Smooth muscle cell (in vitro differentiated cells): Measurements from ENCODE around the gene DIAPH3. TPM values are rescaled to one million over a fixed set of nuclear protein-coding genes. Genes with fewer than 3 reads are reported as not detected.

Experiments used
- DNase-seq: peaks from one replicate; lab custom pipeline; 2025; ENCODE audit not compliant: unreplicated experiment; lab: John Stamatoyannopoulos, UW
- H2AFZ ChIP-seq: fragments of 200-600 bp; sonication (generic); 2 replicates; pipeline ENCODE4 v1.6.0; 2016; ENCODE audit warnings: antibody characterized with exemption, low read depth, mild to moderate bottlenecking
- H3F3A ChIP-seq: fragments of 200-600 bp; sonication (generic); 2 replicates; pipeline ENCODE4 v1.6.0; 2017; ENCODE audit warnings: antibody characterized with exemption, low read depth
- H3K27ac ChIP-seq: fragments of 200-600 bp; sonication (generic); 2 replicates; pipeline ENCODE4 v1.5.1; 2016; ENCODE audit warnings: low read depth, mild to moderate bottlenecking
- H3K27me3 ChIP-seq: fragments of 200-600 bp; sonication (generic); 2 replicates; pipeline ENCODE4 v1.6.1; 2016; ENCODE audit warnings: low read depth, mild to moderate bottlenecking
- H3K36me3 ChIP-seq: fragments of 200-600 bp; sonication (generic); 2 replicates; pipeline ENCODE4 v1.5.1; 2016; ENCODE audit warnings: low read depth
- H3K4me1 ChIP-seq: fragments of 200-600 bp; sonication (generic); 2 replicates; pipeline ENCODE4 v1.5.1; 2016; ENCODE audit warnings: low read depth
- H3K4me2 ChIP-seq: fragments of 200-600 bp; sonication (generic); 2 replicates; pipeline ENCODE4 v1.6.0; 2016; ENCODE audit warnings: mild to moderate bottlenecking
- H3K4me3 ChIP-seq: fragments of 200-600 bp; sonication (generic); 2 replicates; pipeline ENCODE4 v1.5.1; 2016; ENCODE audit warnings: mild to moderate bottlenecking
- H3K79me2 ChIP-seq: fragments of 200-600 bp; sonication (generic); 2 replicates; pipeline ENCODE4 v1.6.0; 2016; ENCODE audit warnings: low read depth, mild to moderate bottlenecking
- H3K9ac ChIP-seq: fragments of 200-600 bp; sonication (generic); 2 replicates; pipeline ENCODE4 v1.6.0; 2016; ENCODE audit warnings: low read depth
- H3K9me3 ChIP-seq: fragments of 200-600 bp; sonication (generic); replicated peaks from 2 replicates; pipeline ENCODE4 v1.5.1; 2016; ENCODE audit warnings: low read depth
- H4K20me1 ChIP-seq: fragments of 200-600 bp; sonication (generic); 2 replicates; pipeline ENCODE4 v1.6.0; 2016; ENCODE audit warnings: low read depth
- WGBS: methylation state at CpG from one replicate; pipeline ENCODE4 v1.1.7; 2016; ENCODE audit warnings: low lambda C conversion rate; 5-methylcytosine and 5-hydroxymethylcytosine counted together
- polyA plus RNA-seq: library from polyadenylated mRNA; unstranded; fragments of >200 nt; fragmentation: Nextera tagmentation; extraction: Ambion mirVana; gene quantifications from 2 replicates; pipeline ENCODE4 v1.2.1, GENCODE V29; 2016
- total RNA-seq: library from RNA; depleted of rRNA; stranded (reverse); fragments of >200 nt; gene quantifications from 2 replicates; pipeline ENCODE4 v1.2.3, GENCODE V29; 2014
- TF ChIP-seq, protein P1 (sequence below): fragments of 200-600 bp; sonication (generic); IDR thresholded peaks from 2 replicates; pipeline ENCODE4 v1.5.1; 2017; ENCODE audit warnings: borderline replicate concordance, mild to moderate bottlenecking, antibody characterized with exemption; ENCODE audit not compliant: insufficient read depth, poor library complexity, severe bottlenecking

Gene DIAPH3
- total and polyA plus RNA-seq, 2 experiments from 2014 or later, result 6.8 to 9.5 TPM

DNA sequence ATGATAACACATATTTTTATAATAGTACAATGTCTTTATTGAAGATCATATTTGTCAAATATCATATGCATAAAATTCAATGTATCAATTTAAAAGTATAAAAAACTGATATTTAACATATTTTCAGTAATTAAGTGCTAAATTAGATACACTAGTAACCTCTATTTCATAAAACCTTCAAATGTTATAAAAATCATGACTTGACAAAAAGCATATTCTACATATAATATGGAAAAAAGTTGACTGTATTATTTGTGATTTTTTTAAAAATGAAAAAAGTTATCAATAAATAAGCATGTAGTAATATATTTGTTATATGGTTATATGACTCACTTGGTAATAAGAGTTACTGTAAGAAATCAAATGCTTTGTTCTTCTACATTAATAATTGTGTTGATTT is 356.9 kb downstream of the DIAPH3 start:
- Histone ChIP-seq H3F3A (no peaks in the 10 kb centered on the region), H3K79me2 (no peaks in the 10 kb centered on the region), H2AFZ (no peak overlapping the region), H3K4me1 (no peaks in the 10 kb centered on the region), H3K36me3 (no peaks in the 10 kb centered on the region), H3K4me2 (no peak overlapping the region), H3K9me3 (no peaks in the 10 kb centered on the region), H3K9ac (no peak overlapping the region), H3K4me3 (no peak overlapping the region), H4K20me1 (no peaks in the 10 kb centered on the region), H3K27ac (no peak overlapping the region), H3K27me3 (no peaks in the 10 kb centered on the region)
- TF ChIP-seq, protein P1, sequence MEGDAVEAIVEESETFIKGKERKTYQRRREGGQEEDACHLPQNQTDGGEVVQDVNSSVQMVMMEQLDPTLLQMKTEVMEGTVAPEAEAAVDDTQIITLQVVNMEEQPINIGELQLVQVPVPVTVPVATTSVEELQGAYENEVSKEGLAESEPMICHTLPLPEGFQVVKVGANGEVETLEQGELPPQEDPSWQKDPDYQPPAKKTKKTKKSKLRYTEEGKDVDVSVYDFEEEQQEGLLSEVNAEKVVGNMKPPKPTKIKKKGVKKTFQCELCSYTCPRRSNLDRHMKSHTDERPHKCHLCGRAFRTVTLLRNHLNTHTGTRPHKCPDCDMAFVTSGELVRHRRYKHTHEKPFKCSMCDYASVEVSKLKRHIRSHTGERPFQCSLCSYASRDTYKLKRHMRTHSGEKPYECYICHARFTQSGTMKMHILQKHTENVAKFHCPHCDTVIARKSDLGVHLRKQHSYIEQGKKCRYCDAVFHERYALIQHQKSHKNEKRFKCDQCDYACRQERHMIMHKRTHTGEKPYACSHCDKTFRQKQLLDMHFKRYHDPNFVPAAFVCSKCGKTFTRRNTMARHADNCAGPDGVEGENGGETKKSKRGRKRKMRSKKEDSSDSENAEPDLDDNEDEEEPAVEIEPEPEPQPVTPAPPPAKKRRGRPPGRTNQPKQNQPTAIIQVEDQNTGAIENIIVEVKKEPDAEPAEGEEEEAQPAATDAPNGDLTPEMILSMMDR, result no peak
- no peak for DNase-seq

GRCh38 chr13:59801107-59801880 is 362.4 kb downstream of the DIAPH3 start:
- no peaks in the 10 kb centered on the region for H4K20me1 ChIP-seq
- TF ChIP-seq, protein P1, result no peak
- no peaks in the 10 kb centered on the region for H3K4me1 ChIP-seq
- H3F3A ChIP-seq, result no peaks in the 10 kb centered on the region
- H3K9me3 ChIP-seq, result no peaks in the 10 kb centered on the region
- no peak overlapping the region for H3K4me3 ChIP-seq
- no peak overlapping the region for H3K27ac ChIP-seq
- H3K9ac ChIP-seq, result no peak overlapping the region
- no peaks in the 10 kb centered on the region for H3K27me3 ChIP-seq
- H3K79me2 ChIP-seq, result no peaks in the 10 kb centered on the region
- no peak for DNase-seq
- peak overlapping the region; percentile 15 for H2AFZ ChIP-seq
- H3K4me2 ChIP-seq, result no peak overlapping the region
- H3K36me3 ChIP-seq, result no peaks in the 10 kb centered on the region

GRCh38 chr13:59793107-59793506 is 370.6 kb downstream of the DIAPH3 start:
- H3K4me3 ChIP-seq, result no peak overlapping the region
- no peaks in the 10 kb centered on the region for H3K36me3 ChIP-seq
- no peaks in the 10 kb centered on the region for H3F3A ChIP-seq
- no peak overlapping the region for H3K9ac ChIP-seq
- 100% methylated on average over 2 of the region's 2 CpGs for WGBS
- DNase-seq, result no peak
- no peaks in the 10 kb centered on the region for H3K79me2 ChIP-seq
- H3K4me1 ChIP-seq, result no peaks in the 10 kb centered on the region
- TF ChIP-seq, protein P1, result no peak
- no peaks in the 10 kb centered on the region for H4K20me1 ChIP-seq
- no peak overlapping the region for H3K4me2 ChIP-seq
- no peaks in the 10 kb centered on the region for H3K27me3 ChIP-seq
- no peaks in the 10 kb centered on the region for H3K9me3 ChIP-seq
- no peak overlapping the region for H2AFZ ChIP-seq
- H3K27ac ChIP-seq, result no peak overlapping the region

GRCh38 chr13:59790626-59791025 is 373.1 kb downstream of the DIAPH3 start:
- H3K9ac ChIP-seq, result no peak overlapping the region
- H3K9me3 ChIP-seq, result no peaks in the 10 kb centered on the region
- H3K4me3 ChIP-seq, result no peak overlapping the region
- no peaks in the 10 kb centered on the region for H3K79me2 ChIP-seq
- H4K20me1 ChIP-seq, result no peaks in the 10 kb centered on the region
- TF ChIP-seq, protein P1, result no peak
- no peaks in the 10 kb centered on the region for H3F3A ChIP-seq
- no peak overlapping the region for H3K4me2 ChIP-seq
- no peaks in the 10 kb centered on the region for H3K36me3 ChIP-seq
- H2AFZ ChIP-seq, result no peak overlapping the region
- DNase-seq, result no peak
- H3K27ac ChIP-seq, result no peak overlapping the region
- no peaks in the 10 kb centered on the region for H3K4me1 ChIP-seq
- H3K27me3 ChIP-seq, result no peaks in the 10 kb centered on the region
- WGBS, result 48% methylated on average over 2 of the region's 2 CpGs
